Measurements from ENCODE around the gene SYNGR3. TPM values are rescaled to one million over a fixed set of nuclear protein-coding genes. Genes with fewer than 3 reads are reported as not detected.
"Not testable (repeated sequence)": the region's sequence is repeated elsewhere in the genome, so short reads cannot be mapped to it uniquely, and the experiment has no call there.

The SYNGR3 gene
- total RNA-seq, 2 experiments from 2014 or later: 6.4 to 17.6 TPM

- CTCF ChIA-PET: interaction anchor here (0.9 to 3.3 kb wide), 2 partner anchors 25 to 112 kb away, joined by 3 to 17 read pairs; no protein-coding TSS in a partner anchor
- H3K27me3 Mint-ChIP-seq: peaks cover 22% of the 10 kb centered on the region
- no peaks in the 10 kb centered on the region for H3K36me3 Mint-ChIP-seq
- ATAC-seq (no peak), DNase-seq (no peak)
- no peak overlapping the region for H3K27ac Mint-ChIP-seq
- no peaks in the 10 kb centered on the region for H3K9me3 Mint-ChIP-seq (ENCODE audit: low read depth)
- H3K4me1 Mint-ChIP-seq: peaks cover 8% of the 10 kb centered on the region
- no peak overlapping the region for H3K4me3 Mint-ChIP-seq
Observed at GRCh38 chr16:2028620-2029220, 39.0 kb downstream of the SYNGR3 start.

- Mint-ChIP-seq H3K27ac (no peak overlapping the region), H3K36me3 (no peaks in the 10 kb centered on the region), H3K4me1 (peaks cover 5% of the 10 kb centered on the region), H3K9me3 (ENCODE audit: low read depth) (no peaks in the 10 kb centered on the region), H3K27me3 (peaks cover 22% of the 10 kb centered on the region), H3K4me3 (no peak overlapping the region)
- CTCF ChIA-PET: interaction anchor here (3.3 kb wide), 1 partner anchor 112 kb away, joined by 17 read pairs; no protein-coding TSS in a partner anchor
- ATAC-seq: no peak
- no peak for DNase-seq
Observed at GRCh38 chr16:2029350-2029749, 39.6 kb downstream of the SYNGR3 start.

- ATAC-seq: no peak
- no peak overlapping the region for H3K4me3 Mint-ChIP-seq
- H3K4me1 Mint-ChIP-seq: peaks cover 4% of the 10 kb centered on the region
Observed at GRCh38 chr16:2030036-2030435, 40.3 kb downstream of the SYNGR3 start.

GRCh38 chr16:2031081-2031577 is 41.4 kb downstream of the SYNGR3 start:
- H3K4me1 Mint-ChIP-seq: peaks cover 4% of the 10 kb centered on the region
- peaks cover 15% of the 10 kb centered on the region for H3K27me3 Mint-ChIP-seq
- no peak for ATAC-seq
- H3K36me3 Mint-ChIP-seq: no peaks in the 10 kb centered on the region
- no peak overlapping the region for H3K27ac Mint-ChIP-seq
- DNase-seq: no peak
- H3K9me3 Mint-ChIP-seq (ENCODE audit: low read depth): no peaks in the 10 kb centered on the region
- H3K4me3 Mint-ChIP-seq: no peak overlapping the region
- CTCF ChIA-PET: interaction anchor here (0.7 to 1.1 kb wide), 2 partner anchors 10 to 40 kb away, joined by 4 to 5 read pairs; no protein-coding TSS in a partner anchor

More at GRCh38 chr16:2030036-2030435, 40.3 kb downstream of the SYNGR3 start:
- CTCF ChIA-PET: interaction anchor here (3.3 kb wide), 1 partner anchor 111 kb away, joined by 17 read pairs; no protein-coding TSS in a partner anchor
- Mint-ChIP-seq H3K9me3 (ENCODE audit: low read depth) (no peaks in the 10 kb centered on the region), H3K36me3 (no peaks in the 10 kb centered on the region), H3K27me3 (peaks cover 22% of the 10 kb centered on the region), H3K27ac (no peak overlapping the region)
- DNase-seq: no peak

- H3K9me3 Mint-ChIP-seq (ENCODE audit: low read depth): no peaks in the 10 kb centered on the region
- DNase-seq: no peak
- CTCF ChIA-PET: interaction anchor here (1.2 kb wide), 2 partner anchors 10 to 108 kb away, joined by 3 to 5 read pairs; no protein-coding TSS in a partner anchor
- no peak overlapping the region for H3K4me3 Mint-ChIP-seq
- no peak for ATAC-seq
- H3K4me1 Mint-ChIP-seq: peaks cover 3% of the 10 kb centered on the region
- H3K27ac Mint-ChIP-seq: no peak overlapping the region
- peaks cover 13% of the 10 kb centered on the region for H3K27me3 Mint-ChIP-seq
- no peaks in the 10 kb centered on the region for H3K36me3 Mint-ChIP-seq
Observed at GRCh38 chr16:2032285-2033056, 42.7 kb downstream of the SYNGR3 start.

GRCh38 chr16:2033057-2033908 is 43.5 kb downstream of the SYNGR3 start:
- no peaks in the 10 kb centered on the region for H3K9me3 Mint-ChIP-seq (ENCODE audit: low read depth)
- no peaks in the 10 kb centered on the region for H3K4me1 Mint-ChIP-seq
- no peaks in the 10 kb centered on the region for H3K36me3 Mint-ChIP-seq
- no peak for DNase-seq
- no peak overlapping the region for H3K4me3 Mint-ChIP-seq
- peaks cover 5% of the 10 kb centered on the region for H3K27me3 Mint-ChIP-seq
- no peak overlapping the region for H3K27ac Mint-ChIP-seq
- ATAC-seq: peak; percentile 30
- CTCF ChIA-PET: interaction anchor here (1.2 kb wide), 1 partner anchor 107 kb away, joined by 5 read pairs; no protein-coding TSS in a partner anchor

- H3K27me3 Mint-ChIP-seq; DNase-seq; H3K36me3 Mint-ChIP-seq; H3K27ac Mint-ChIP-seq; CTCF ChIA-PET; H3K4me1 Mint-ChIP-seq; H3K4me3 Mint-ChIP-seq; H3K9me3 Mint-ChIP-seq (ENCODE audit: low read depth); ATAC-seq: not testable (repeated sequence)
Observed at GRCh38 chr16:2033909-2034695, 44.3 kb downstream of the SYNGR3 start.

- Mint-ChIP-seq H3K27me3 (no peaks in the 10 kb centered on the region), H3K4me3 (no peak overlapping the region), H3K36me3 (no peaks in the 10 kb centered on the region), H3K27ac (no peak overlapping the region), H3K9me3 (ENCODE audit: low read depth) (no peaks in the 10 kb centered on the region), H3K4me1 (no peaks in the 10 kb centered on the region)
- no peak for ATAC-seq
- CTCF ChIA-PET: no interaction called here
- no peak for DNase-seq
Observed at GRCh38 chr16:2034696-2035430, 45.1 kb downstream of the SYNGR3 start.

- Mint-ChIP-seq H3K27me3 (no peaks in the 10 kb centered on the region), H3K4me1 (no peaks in the 10 kb centered on the region), H3K36me3 (no peaks in the 10 kb centered on the region), H3K9me3 (ENCODE audit: low read depth) (no peaks in the 10 kb centered on the region), H3K4me3 (no peak overlapping the region), H3K27ac (no peak overlapping the region)
- no peak for ATAC-seq
- CTCF ChIA-PET: no interaction called here
- no peak for DNase-seq
Observed at GRCh38 chr16:2035431-2036199, 45.8 kb downstream of the SYNGR3 start.

- Mint-ChIP-seq H3K4me1 (no peaks in the 10 kb centered on the region), H3K9me3 (ENCODE audit: low read depth) (no peaks in the 10 kb centered on the region), H3K27ac (no peak overlapping the region), H3K27me3 (no peaks in the 10 kb centered on the region), H3K36me3 (no peaks in the 10 kb centered on the region), H3K4me3 (no peak overlapping the region)
- DNase-seq: no peak
- ATAC-seq: no peak
- CTCF ChIA-PET: no interaction called here
Observed at GRCh38 chr16:2036200-2036966, 46.6 kb downstream of the SYNGR3 start.

GRCh38 chr16:2037115-2037514 is 47.3 kb downstream of the SYNGR3 start:
- H3K4me3 Mint-ChIP-seq: no peak overlapping the region
- DNase-seq: no peak
- no peak overlapping the region for H3K27ac Mint-ChIP-seq
- no peak for ATAC-seq
- no peaks in the 10 kb centered on the region for H3K27me3 Mint-ChIP-seq
- no peaks in the 10 kb centered on the region for H3K36me3 Mint-ChIP-seq
- CTCF ChIA-PET: no interaction called here
- no peaks in the 10 kb centered on the region for H3K4me1 Mint-ChIP-seq
- no peaks in the 10 kb centered on the region for H3K9me3 Mint-ChIP-seq (ENCODE audit: low read depth)

All from activated CD8-positive, alpha-beta memory T cell treated with anti-CD3 and anti-CD28 coated beads, Interleukin-2, amount 10 ng/mL, durations not matched to agents 7 days and 5 days (primary cell).